ENCODE results near the gene ATOSA. TPM values are rescaled to one million over a fixed set of nuclear protein-coding genes. Genes with fewer than 3 reads are reported as not detected.

The ATOSA gene
- total and polyA plus RNA-seq, 2 of the 8 experiments (the other 6 are each of a cell fraction or from before 2014, with no cell fraction given) = 4.6 to 7.9 TPM

GRCh38 chr15:52657338-52657737 lies 21.9 kb downstream of the ATOSA start:
- Histone ChIP-seq H2BK12ac (ENCODE audit: low read depth, low read length) (no peak overlapping the region), H2BK5ac (ENCODE audit: low read depth, low read length) (no peak overlapping the region), H2BK20ac (ENCODE audit: low read length) (no peak overlapping the region), H3K4me2 (ENCODE audit: insufficient read depth in 1 of 2, low read depth in 2 of 2, low read length in 2 of 2) (no peak overlapping the region), H3K14ac (ENCODE audit: insufficient read length) (no peak overlapping the region), H3K27ac (ENCODE audit: low read depth, low read length) (no peak overlapping the region), H3K23ac (ENCODE audit: insufficient read length) (no peak overlapping the region), H4K91ac (replicated peaks; ENCODE audit: insufficient read length, low read length) (no peak overlapping the region), H3K9me3 (ENCODE audit: insufficient read depth in 2 of 2, low read depth in 1 of 2, low read length in 1 of 2) (no peaks in the 10 kb centered on the region), H2AFZ (ENCODE audit: low read length) (no peak overlapping the region), H3K79me2 (ENCODE audit: control insufficient read depth in 1 of 2, insufficient read depth in 2 of 2, low read length in 2 of 2) (no peaks in the 10 kb centered on the region), H3K56ac (replicated peaks; ENCODE audit: insufficient read length, low read depth, low read length) (no peak overlapping the region), H4K8ac (ENCODE audit: extremely low read depth, insufficient read depth, low read length) (no peak overlapping the region), H4K20me1 (replicated peaks in 1 of 2; ENCODE audit: control insufficient read depth in 1 of 2, insufficient read depth in 2 of 2, low read length in 2 of 2) (no peaks in the 10 kb centered on the region), H3K79me1 (ENCODE audit: low read depth, low read length) (no peaks in the 10 kb centered on the region), H3K4me3 (ENCODE audit: extremely low read depth in 1 of 4, insufficient read depth in 2 of 4, low read depth in 3 of 4, low read length in 4 of 4) (no peak overlapping the region), H3K27me3 (replicated peaks in 1 of 4; ENCODE audit: control insufficient read depth in 3 of 4, extremely low read depth in 1 of 4, insufficient read depth in 3 of 4, low read length in 3 of 4) (no peaks in the 10 kb centered on the region), H3K23me2 (ENCODE audit: low read depth, low read length) (no peaks in the 10 kb centered on the region), H3K4me1 (replicated peaks in 1 of 4; ENCODE audit: control insufficient read depth in 3 of 4, insufficient read depth in 4 of 4, low read length in 3 of 4) (0 out of 7 replicates have a peak, but pooled peaks cover 0 to 2% (median 0%) of the 10 kb centered on the region in 4 experiments), H3K36me3 (ENCODE audit: control insufficient read depth in 2 of 4, insufficient read depth in 4 of 4, low read length in 3 of 4) (no peaks in the 10 kb centered on the region), H2BK120ac (replicated peaks; ENCODE audit: low read depth, low read length) (no peak overlapping the region), H3K4ac (replicated peaks; ENCODE audit: insufficient read length, low read depth, low read length) (no peak overlapping the region), H3K9ac (replicated peaks in 1 of 4; ENCODE audit: extremely low read depth in 1 of 4, low read depth in 3 of 4, low read length in 3 of 4) (no peak overlapping the region), H3K18ac (ENCODE audit: extremely low read depth, low read length) (no peak overlapping the region), H2AK5ac (ENCODE audit: low read depth, low read length) (no peak overlapping the region), H4K5ac (ENCODE audit: insufficient read length, low read depth, low read length) (no peak overlapping the region), H2BK15ac (ENCODE audit: low read length) (no peak overlapping the region)
- ChIA-PET CTCF (ENCODE audit: partially characterized antibody) (no interaction called here), POLR2A (ENCODE audit: partially characterized antibody) (no interaction called here)
- FAIRE-seq (no peak), DNase-seq (ENCODE audit: low read depth in 1 of 2, low spot score in 2 of 2) (no peak)
- TF ChIP-seq CREB1 (IDR thresholded peaks at IDR 0.05) (no peak), GABPA (IDR thresholded peaks at IDR 0.05; ENCODE audit: borderline replicate concordance, insufficient read depth, low read length) (no peak)
- 82% methylated on average over 1 of the region's 1 CpG; no CpG with 5 or more reads in 1 of the 2 experiments for WGBS, 2 experiments (ENCODE audit: extremely low coverage in 1 of 2, insufficient coverage in 1 of 2, insufficient read length in 1 of 2, insufficient replicate concordance in 2 of 2, low coverage in 1 of 2, low lambda C conversion rate in 2 of 2, missing lambda C conversion rate in 1 of 2)

Data from H1 (cell line).